HL-60 (cell line): ENCODE data around the gene DPCD.

Experiments used
- DNase-seq, 2 experiments: peaks; one replicate each; pipeline ENCODE4 v3.0.0-alpha.2; 2010 to 2020; ENCODE audit warnings: low read depth in 1 of 2, low spot score in 1 of 2
- H3K27ac ChIP-seq: fragments of 250-450 bp; sonication (Bioruptor Pico); replicated peaks from 2 replicates; pipeline ENCODE4 v1.5.1; 2020; ENCODE audit warnings: mild to moderate bottlenecking, moderate library complexity
- H3K27me3 ChIP-seq: fragments of 250-450 bp; sonication (Bioruptor Pico); 2 replicates; pipeline ENCODE4 v1.5.1; 2021; ENCODE audit warnings: mild to moderate bottlenecking, moderate library complexity; ENCODE audit not compliant: insufficient read depth, poor library complexity, severe bottlenecking
- H3K4me3 ChIP-seq: replicated peaks from 2 replicates; pipeline ENCODE4 v1.5.1; 2011; ENCODE audit warnings: mild to moderate bottlenecking, control low read depth, low read length; ENCODE audit not compliant: insufficient read depth
- GABPA ChIP-seq: IDR thresholded peaks from 2 replicates; pipeline ENCODE4 v1.6.1; 2012; ENCODE audit warnings: low read depth
- POLR2AphosphoS5 ChIP-seq: IDR thresholded peaks from 2 replicates; pipeline ENCODE4 v1.6.1; 2012; ENCODE audit warnings: low read depth
- SPI1 ChIP-seq: IDR thresholded peaks from 2 replicates; pipeline ENCODE4 v1.6.1; 2012; ENCODE audit warnings: low read depth, mild to moderate bottlenecking, borderline replicate concordance
- TF ChIP-seq, protein P1 (sequence below): IDR thresholded peaks from 2 replicates; pipeline ENCODE4 v1.6.1; 2012; ENCODE audit warnings: low read depth; ENCODE audit not compliant: insufficient replicate concordance
- TF ChIP-seq, protein P2 (sequence below): IDR thresholded peaks from one replicate; pipeline ENCODE4 v1.5.1; 2011; ENCODE audit warnings: low read length, control low read depth, inconsistent platforms; ENCODE audit not compliant: insufficient read depth

The DPCD gene

DNA sequence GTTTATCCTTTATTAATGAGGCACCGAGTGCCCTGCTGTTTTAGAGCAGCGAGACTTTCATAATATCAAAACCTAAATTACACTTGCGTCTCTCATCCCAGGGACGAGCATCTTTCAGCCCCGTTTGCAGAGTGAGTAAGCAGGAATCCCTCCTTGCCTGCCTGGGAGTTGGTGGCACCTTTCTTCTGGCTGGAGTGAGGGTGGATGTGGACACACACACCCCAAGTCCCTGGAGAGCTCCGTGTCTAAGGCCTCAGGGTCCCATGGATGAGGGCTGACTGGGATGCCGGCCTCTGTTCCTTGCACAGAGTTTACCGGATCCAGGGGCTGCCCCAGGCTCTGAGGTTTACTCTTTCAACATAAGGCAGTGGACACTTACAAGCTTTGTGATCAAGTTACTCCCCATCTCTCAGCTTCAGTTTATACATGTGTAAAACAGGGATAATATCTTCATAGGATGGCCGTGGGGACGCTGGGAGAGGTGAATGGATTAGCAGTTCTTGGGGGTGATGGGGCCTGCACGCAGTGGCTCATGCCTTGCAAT, 24.6 kb upstream of the DPCD start:
- no peak for DNase-seq
- TF ChIP-seq, protein P1, sequence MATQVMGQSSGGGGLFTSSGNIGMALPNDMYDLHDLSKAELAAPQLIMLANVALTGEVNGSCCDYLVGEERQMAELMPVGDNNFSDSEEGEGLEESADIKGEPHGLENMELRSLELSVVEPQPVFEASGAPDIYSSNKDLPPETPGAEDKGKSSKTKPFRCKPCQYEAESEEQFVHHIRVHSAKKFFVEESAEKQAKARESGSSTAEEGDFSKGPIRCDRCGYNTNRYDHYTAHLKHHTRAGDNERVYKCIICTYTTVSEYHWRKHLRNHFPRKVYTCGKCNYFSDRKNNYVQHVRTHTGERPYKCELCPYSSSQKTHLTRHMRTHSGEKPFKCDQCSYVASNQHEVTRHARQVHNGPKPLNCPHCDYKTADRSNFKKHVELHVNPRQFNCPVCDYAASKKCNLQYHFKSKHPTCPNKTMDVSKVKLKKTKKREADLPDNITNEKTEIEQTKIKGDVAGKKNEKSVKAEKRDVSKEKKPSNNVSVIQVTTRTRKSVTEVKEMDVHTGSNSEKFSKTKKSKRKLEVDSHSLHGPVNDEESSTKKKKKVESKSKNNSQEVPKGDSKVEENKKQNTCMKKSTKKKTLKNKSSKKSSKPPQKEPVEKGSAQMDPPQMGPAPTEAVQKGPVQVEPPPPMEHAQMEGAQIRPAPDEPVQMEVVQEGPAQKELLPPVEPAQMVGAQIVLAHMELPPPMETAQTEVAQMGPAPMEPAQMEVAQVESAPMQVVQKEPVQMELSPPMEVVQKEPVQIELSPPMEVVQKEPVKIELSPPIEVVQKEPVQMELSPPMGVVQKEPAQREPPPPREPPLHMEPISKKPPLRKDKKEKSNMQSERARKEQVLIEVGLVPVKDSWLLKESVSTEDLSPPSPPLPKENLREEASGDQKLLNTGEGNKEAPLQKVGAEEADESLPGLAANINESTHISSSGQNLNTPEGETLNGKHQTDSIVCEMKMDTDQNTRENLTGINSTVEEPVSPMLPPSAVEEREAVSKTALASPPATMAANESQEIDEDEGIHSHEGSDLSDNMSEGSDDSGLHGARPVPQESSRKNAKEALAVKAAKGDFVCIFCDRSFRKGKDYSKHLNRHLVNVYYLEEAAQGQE = no peak
- TF ChIP-seq GABPA (no peak), POLR2AphosphoS5 (no peak)
- TF ChIP-seq, protein P2, sequence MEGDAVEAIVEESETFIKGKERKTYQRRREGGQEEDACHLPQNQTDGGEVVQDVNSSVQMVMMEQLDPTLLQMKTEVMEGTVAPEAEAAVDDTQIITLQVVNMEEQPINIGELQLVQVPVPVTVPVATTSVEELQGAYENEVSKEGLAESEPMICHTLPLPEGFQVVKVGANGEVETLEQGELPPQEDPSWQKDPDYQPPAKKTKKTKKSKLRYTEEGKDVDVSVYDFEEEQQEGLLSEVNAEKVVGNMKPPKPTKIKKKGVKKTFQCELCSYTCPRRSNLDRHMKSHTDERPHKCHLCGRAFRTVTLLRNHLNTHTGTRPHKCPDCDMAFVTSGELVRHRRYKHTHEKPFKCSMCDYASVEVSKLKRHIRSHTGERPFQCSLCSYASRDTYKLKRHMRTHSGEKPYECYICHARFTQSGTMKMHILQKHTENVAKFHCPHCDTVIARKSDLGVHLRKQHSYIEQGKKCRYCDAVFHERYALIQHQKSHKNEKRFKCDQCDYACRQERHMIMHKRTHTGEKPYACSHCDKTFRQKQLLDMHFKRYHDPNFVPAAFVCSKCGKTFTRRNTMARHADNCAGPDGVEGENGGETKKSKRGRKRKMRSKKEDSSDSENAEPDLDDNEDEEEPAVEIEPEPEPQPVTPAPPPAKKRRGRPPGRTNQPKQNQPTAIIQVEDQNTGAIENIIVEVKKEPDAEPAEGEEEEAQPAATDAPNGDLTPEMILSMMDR = no peak
- Histone ChIP-seq H3K27ac (no peak overlapping the region), H3K4me3 (no peak overlapping the region), H3K27me3 (peaks cover 20% of the 10 kb centered on the region)

DNA sequence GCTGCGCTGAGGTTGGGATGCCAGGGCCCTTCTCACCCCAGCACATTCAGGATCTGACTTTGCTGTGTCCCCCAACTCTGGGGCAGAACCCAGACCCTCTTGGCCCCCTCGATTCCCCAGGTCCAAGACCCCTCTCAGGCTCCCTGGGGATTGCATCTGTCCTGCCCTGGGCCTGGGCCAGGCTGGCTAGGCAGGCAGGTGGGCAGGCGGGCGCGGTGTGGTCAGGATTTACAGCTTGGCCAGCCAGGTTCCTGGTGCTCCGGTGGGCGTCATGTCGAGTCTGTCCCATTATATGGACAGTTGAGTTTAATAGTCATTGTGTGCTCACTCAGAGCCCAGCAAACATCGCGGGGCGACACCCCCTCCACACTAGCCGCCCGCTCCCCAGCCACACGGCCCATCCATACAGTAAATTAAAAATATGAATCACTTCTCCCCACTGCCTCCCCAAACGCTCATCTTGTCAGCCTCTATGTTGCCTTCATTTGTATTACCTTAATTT, 23.6 kb upstream of the DPCD start:
- Histone ChIP-seq H3K27ac (no peak overlapping the region), H3K4me3 (no peak overlapping the region), H3K27me3 (peaks cover 28% of the 10 kb centered on the region)
- TF ChIP-seq SPI1 (no peak), POLR2AphosphoS5 (no peak), GABPA (no peak)
- TF ChIP-seq, protein P1 = no peak
- TF ChIP-seq, protein P2 = no peak
- DNase-seq = no peak

DNA sequence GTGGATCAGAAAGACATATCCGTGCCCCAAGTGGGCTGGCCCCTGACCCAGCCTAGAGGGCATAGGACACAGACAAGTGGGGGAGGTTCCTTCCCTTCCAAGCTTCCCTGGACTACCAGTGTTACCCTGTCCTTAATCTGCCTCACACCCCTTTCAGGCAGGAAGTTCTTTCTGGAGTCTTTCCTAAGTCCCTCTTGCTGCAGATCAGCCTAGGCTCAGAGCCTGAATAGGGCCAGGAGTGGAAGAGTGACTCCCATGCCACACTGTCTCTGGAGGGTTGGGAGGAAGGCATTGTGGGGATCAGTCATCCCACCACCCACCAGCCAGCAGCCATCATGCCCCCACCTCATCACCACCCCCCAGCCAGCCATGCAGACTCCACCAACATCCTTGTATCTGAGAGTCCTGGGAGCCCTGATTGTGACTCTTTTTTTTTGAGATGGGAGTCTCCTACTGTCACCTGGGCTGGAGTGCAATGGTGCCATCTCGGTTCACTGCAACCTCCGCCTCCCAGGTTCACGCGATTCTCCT, 22.7 kb upstream of the DPCD start:
- H3K27me3 ChIP-seq = peaks cover 33% of the 10 kb centered on the region
- DNase-seq = no peak
- no peak overlapping the region for H3K27ac ChIP-seq
- H3K4me3 ChIP-seq = no peak overlapping the region
- TF ChIP-seq SPI1 (no peak), GABPA (no peak), POLR2AphosphoS5 (no peak)
- TF ChIP-seq, protein P1 = no peak
- TF ChIP-seq, protein P2 = no peak
